Fibroblast of upper back skin (primary cell): ENCODE measurements around the gene SETD7.
"Not testable (repeated sequence)": the region's sequence is repeated elsewhere in the genome, so short reads cannot be mapped to it uniquely, and the experiment has no call there.

Experiments used
- DNase-seq: peaks from one replicate; pipeline ENCODE4 v3.0.0-alpha.2; 2013

The SETD7 gene

DNA sequence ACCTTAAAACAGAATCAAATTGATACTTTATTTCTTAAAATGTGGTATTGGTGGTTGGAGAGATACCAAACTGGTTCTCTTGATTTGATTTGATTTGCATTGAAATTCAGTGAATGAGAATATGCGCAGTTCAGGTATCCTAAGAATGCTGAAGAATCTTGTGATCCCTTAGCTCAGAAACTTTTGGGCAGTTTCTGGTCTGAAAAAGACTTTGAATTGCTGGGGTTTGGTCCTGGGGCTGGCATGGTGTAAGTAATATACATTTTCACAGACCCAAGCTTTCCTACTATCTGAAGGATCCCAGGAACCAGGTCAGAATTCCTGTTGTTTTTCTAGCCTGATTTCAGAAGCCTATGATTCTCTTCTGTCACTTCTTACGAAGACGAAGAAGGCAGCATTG is 95.5 kb downstream of the SETD7 start:
- DNase-seq: no peak

DNA sequence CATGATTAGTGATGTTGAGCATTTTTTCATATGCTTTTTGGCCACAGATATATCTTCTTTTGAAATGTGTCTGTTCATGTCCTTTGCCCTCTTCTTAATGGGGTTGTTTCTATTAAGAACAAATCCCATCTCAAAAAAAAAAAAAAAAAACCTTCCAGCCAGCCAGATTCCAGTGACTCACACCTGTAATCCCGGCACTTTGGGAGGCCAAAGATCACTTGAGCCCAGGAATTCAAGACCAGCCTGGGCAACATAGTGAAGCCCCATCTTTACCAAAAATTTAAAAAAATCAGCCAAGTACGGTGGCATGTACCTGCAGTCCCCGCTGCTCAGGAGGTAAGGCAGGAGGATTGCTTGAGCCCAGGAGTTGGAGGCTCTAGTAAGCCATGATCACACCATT is 97.0 kb downstream of the SETD7 start:
- DNase-seq: peak; percentile 20

DNA sequence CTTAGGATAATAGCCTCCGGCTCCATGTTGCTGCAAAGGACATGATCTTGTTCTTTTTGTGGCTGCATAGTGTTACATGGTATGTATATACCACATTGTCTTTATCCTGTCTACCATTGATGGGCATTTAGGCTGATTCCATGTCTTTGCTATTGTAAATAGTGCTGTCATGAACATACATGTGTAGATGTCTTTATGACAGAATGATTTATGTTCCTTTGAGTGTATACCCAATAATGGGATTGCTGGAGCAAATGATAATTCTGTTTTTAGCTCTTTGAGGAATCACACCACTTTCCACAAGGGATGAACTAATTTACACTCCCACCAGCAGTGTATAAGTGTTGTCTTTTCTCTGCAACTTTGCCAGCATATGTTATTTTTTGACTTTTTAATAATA is 97.5 kb downstream of the SETD7 start:
- DNase-seq: no peak

DNA sequence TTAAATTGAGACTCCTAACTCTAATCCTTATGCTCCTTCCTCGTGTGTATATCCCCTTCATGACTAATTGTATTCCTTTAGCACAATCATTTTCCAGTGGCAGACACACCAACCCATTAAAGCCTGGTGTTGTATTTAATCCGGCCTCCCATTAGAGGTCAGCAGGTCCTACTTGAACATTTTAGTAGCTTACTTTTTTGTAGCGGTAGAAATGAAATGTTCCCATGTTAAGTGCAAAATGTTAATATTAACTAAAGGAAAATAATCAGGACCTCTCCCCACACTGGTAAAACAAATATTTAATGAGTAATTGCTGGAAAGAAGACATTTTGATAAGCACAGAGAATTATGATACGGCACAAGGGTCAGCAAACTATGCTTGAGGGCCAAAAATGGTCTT is 98.7 kb downstream of the SETD7 start:
- no peak for DNase-seq

DNA sequence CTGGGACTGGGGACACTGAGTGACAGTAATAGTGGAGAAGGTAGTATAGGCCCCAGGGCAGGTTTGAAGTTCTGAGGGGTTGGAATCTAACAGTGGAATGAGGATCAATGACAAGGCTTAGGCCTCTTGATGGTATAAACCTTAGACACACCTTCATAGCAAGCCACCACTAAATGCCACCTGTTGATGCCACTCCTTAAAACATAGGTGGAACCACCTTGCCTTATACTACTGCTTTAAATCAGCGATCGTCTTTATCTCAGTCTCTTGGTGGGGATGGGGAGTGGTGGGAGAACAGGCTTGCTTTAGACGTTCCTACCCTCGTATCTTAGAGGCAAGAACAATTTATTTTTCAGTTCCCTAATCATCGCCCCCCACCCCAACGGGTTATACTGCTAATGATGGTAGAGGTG is 100.9 kb downstream of the SETD7 start:
- no peak for DNase-seq

DNA sequence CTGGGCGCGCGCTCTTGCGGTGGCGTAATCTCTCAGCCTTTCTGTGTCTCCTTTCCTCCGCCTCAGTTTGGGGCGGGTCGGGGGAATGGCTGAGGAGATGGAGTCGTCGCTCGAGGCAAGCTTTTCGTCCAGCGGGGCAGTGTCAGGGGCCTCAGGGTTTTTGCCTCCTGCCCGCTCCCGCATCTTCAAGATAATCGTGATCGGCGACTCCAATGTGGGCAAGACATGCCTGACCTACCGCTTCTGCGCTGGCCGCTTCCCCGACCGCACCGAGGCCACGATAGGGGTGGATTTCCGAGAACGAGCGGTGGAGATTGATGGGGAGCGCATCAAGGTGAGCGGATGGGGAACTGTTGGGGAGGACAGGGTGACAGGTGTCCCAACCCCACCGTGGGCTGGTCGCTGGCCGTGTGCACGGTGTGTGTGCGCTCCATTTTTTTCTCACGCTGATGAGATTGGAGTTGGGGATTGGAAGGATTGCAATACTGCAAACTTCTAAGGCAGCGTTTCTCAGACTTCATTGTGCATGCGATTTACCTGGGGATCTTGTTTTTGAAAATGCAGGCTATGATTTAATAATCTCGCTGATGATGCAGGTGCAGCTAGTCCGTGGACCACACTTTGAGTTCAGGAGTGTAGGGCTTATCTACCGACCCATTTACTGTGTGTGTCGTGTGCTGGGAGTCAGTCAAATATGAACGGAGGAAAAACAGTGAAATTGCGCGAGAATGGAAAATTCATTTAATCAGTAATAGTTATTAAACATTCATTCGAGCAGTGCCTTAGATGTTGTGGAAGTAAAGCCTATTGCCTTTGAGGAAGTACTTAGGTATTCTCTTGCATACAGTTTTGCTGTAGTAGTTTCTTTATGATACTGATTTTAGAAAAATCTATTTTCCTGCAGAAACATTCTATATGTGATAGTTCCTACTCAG is 101.6 kb downstream of the SETD7 start, which contains the start of gene RAB33B:
TSS of gene RAB33B (plus strand) at position 11 of the 935 bp plus-strand sequence. CDS start at position 86, 75 bp downstream.
- DNase-seq: peak; percentile 88

- DNase-seq: peak; percentile 98
These were observed 102.5 kb downstream of the SETD7 start for GRCh38 chr4:139453371-139454110.

- DNase-seq: no peak
These were observed 103.0 kb downstream of the SETD7 start for GRCh38 chr4:139453041-139453370.

- no peak for DNase-seq
These were observed 104.0 kb downstream of the SETD7 start for GRCh38 chr4:139451997-139452396.

GRCh38 chr4:139450586-139450985 is 105.4 kb downstream of the SETD7 start:
- DNase-seq: no peak

GRCh38 chr4:139447078-139447477 is 108.9 kb downstream of the SETD7 start:
- not testable (repeated sequence) for DNase-seq
